ENCODE measurements around the gene EML6. TPM values are rescaled to one million over a fixed set of nuclear protein-coding genes. Genes with fewer than 3 reads are reported as not detected.

The EML6 gene
- 1.2 and 1.3 TPM in 2 replicates for total RNA-seq

GRCh38 chr2:54723131-54723995 is at the start of gene EML6:
Gene EML6, plus strand, starts transcription at chr2:54723662. Its CDS starts 1,400 bp downstream, at chr2:54725062.

Data from smooth muscle cell of the pulmonary artery (primary cell).